ENCODE results near the gene VWDE. TPM values are rescaled to one million over a fixed set of nuclear protein-coding genes. Genes with fewer than 3 reads are reported as not detected.

The VWDE gene
- total RNA-seq, 1 donor from 2014 or later: not detected

GRCh38 chr7:12358694-12359093, 45.0 kb downstream of the VWDE start:
- no peak for DNase-seq (ENCODE audit: missing footprints)
- ATAC-seq: no peak
- intact Hi-C loops (cut with DNase I): no loop called here

- ATAC-seq: no peak
These were observed 46.2 kb downstream of the VWDE start for GRCh38 chr7:12357508-12357907.

GRCh38 chr7:12351843-12352242, 51.8 kb downstream of the VWDE start:
- no peak for DNase-seq (ENCODE audit: missing footprints)
- intact Hi-C loops (cut with DNase I): no loop called here

More at GRCh38 chr7:12357508-12357907, 46.2 kb downstream of the VWDE start:
- DNase-seq (ENCODE audit: missing footprints): no peak
- intact Hi-C loops (cut with DNase I): no loop called here

GRCh38 chr7:12350971-12351370, 52.7 kb downstream of the VWDE start:
- intact Hi-C loops (cut with DNase I): no loop called here
- DNase-seq (ENCODE audit: missing footprints) (no peak), ATAC-seq (no peak)

More at GRCh38 chr7:12351843-12352242, 51.8 kb downstream of the VWDE start:
- no peak for ATAC-seq

GRCh38 chr7:12337095-12337494, 66.6 kb downstream of the VWDE start:
- intact Hi-C loops (cut with DNase I): no loop called here
- ATAC-seq: no peak
- DNase-seq (ENCODE audit: missing footprints): no peak

GRCh38 chr7:12328888-12329770, 74.5 kb downstream of the VWDE start:
- intact Hi-C loops (cut with DNase I): no loop called here

GRCh38 chr7:12327922-12328321, 75.7 kb downstream of the VWDE start:
- DNase-seq (ENCODE audit: missing footprints) (no peak), ATAC-seq (no peak)
- intact Hi-C loops (cut with DNase I): no loop called here

More at GRCh38 chr7:12328888-12329770, 74.5 kb downstream of the VWDE start:
- DNase-seq (ENCODE audit: missing footprints): no peak
- no peak for ATAC-seq

- DNase-seq (ENCODE audit: missing footprints) (no peak), ATAC-seq (no peak)
- intact Hi-C loops (cut with DNase I): no loop called here
These were observed 78.0 kb downstream of the VWDE start for GRCh38 chr7:12325646-12326045.

GRCh38 chr7:12323415-12323814, 80.2 kb downstream of the VWDE start:
- intact Hi-C loops (cut with DNase I): loop anchor here (2.0 to 5.0 kb wide), 3 partner anchors 257 to 896 kb away; no protein-coding TSS in a partner anchor
- no peak for DNase-seq (ENCODE audit: missing footprints)
- ATAC-seq: no peak

GRCh38 chr7:12322903-12323300, 80.8 kb downstream of the VWDE start:
- ATAC-seq (no peak), DNase-seq (ENCODE audit: missing footprints) (no peak)
- intact Hi-C loops (cut with DNase I): loop anchor here (2.0 to 5.0 kb wide), 3 partner anchors 256 to 896 kb away; no protein-coding TSS in a partner anchor

- intact Hi-C loops (cut with DNase I): loop anchor here (2.0 to 5.0 kb wide), 3 partner anchors 256 to 895 kb away; no protein-coding TSS in a partner anchor
- ATAC-seq (no peak), DNase-seq (ENCODE audit: missing footprints) (no peak)
These were observed 81.3 kb downstream of the VWDE start for GRCh38 chr7:12322284-12322902.

- intact Hi-C loops (cut with DNase I): loop anchor here (5.0 kb wide), 2 partner anchors 484 to 894 kb away; no protein-coding TSS in a partner anchor
- DNase-seq (ENCODE audit: missing footprints): no peak
- no peak for ATAC-seq
These were observed 82.5 kb downstream of the VWDE start for GRCh38 chr7:12320987-12321647.

- DNase-seq (ENCODE audit: missing footprints): no peak
- intact Hi-C loops (cut with DNase I): loop anchor here (5.0 kb wide), 2 partner anchors 483 to 893 kb away; no protein-coding TSS in a partner anchor
- no peak for ATAC-seq
These were observed 83.3 kb downstream of the VWDE start for GRCh38 chr7:12320241-12320986.

- no peak for ATAC-seq
- DNase-seq (ENCODE audit: missing footprints): no peak
- intact Hi-C loops (cut with DNase I): no loop called here
These were observed 86.0 kb downstream of the VWDE start for GRCh38 chr7:12317675-12318074.

GRCh38 chr7:12316925-12317324, 86.7 kb downstream of the VWDE start:
- no peak for DNase-seq (ENCODE audit: missing footprints)
- ATAC-seq: no peak
- intact Hi-C loops (cut with DNase I): no loop called here

- ATAC-seq (no peak), DNase-seq (ENCODE audit: missing footprints) (no peak)
- intact Hi-C loops (cut with DNase I): no loop called here
These were observed 88.6 kb downstream of the VWDE start for GRCh38 chr7:12315049-12315448.

- ATAC-seq: no peak
- DNase-seq (ENCODE audit: missing footprints): no peak
- intact Hi-C loops (cut with DNase I): no loop called here
These were observed 89.5 kb downstream of the VWDE start for GRCh38 chr7:12314199-12314598.

GRCh38 chr7:12305502-12305901, 98.2 kb downstream of the VWDE start:
- no peak for DNase-seq (ENCODE audit: missing footprints)
- intact Hi-C loops (cut with DNase I): no loop called here
- no peak for ATAC-seq

- intact Hi-C loops (cut with DNase I): no loop called here
- no peak for DNase-seq (ENCODE audit: missing footprints)
- ATAC-seq: no peak
These were observed 100.2 kb downstream of the VWDE start for GRCh38 chr7:12303495-12303894.

All from Right ventricle myocardium inferior (tissue), 1 donor.